HCT116 (cell line): ENCODE results near the gene NME9.

Experiments used
- EZH2 ChIP-seq: fragments of 200-600 bp; sonication (generic); IDR thresholded peaks from 2 replicates; pipeline ENCODE4 v1.6.1; 2017; ENCODE audit warnings: antibody characterized with exemption, mixed run types
- JUND ChIP-seq: IDR thresholded peaks from 2 replicates; pipeline ENCODE4 v1.6.1; 2012
- POLR2A ChIP-seq: IDR thresholded peaks from 2 replicates; pipeline ENCODE4 v1.7.0; 2011; ENCODE audit warnings: borderline replicate concordance; ENCODE audit not compliant: insufficient read depth, insufficient read length; ENCODE audit errors: extremely low read depth
- RAD21 ChIP-seq: IDR thresholded peaks from 2 replicates; pipeline ENCODE4 v1.6.1; 2012; ENCODE audit warnings: low read depth, mild to moderate bottlenecking
- SIN3A ChIP-seq: IDR thresholded peaks from 2 replicates; pipeline ENCODE4 v1.6.1; 2012; ENCODE audit warnings: low read depth
- YY1 ChIP-seq: IDR thresholded peaks from 2 replicates; pipeline ENCODE4 v1.6.1; 2011; ENCODE audit warnings: low read length, low read depth, moderate library complexity, mild to moderate bottlenecking; ENCODE audit not compliant: insufficient replicate concordance; ENCODE audit errors: extremely low read depth
- TF ChIP-seq, protein P1 (sequence below), 3 experiments: fragments of 200-600 bp in 1 of 3; sonication (generic) in 1 of 3; IDR thresholded peaks in 2 of 3; conservative IDR thresholded peaks in 1 of 3; 2 replicates each; pipeline ENCODE4 v1.5.1; 2012 to 2017; ENCODE audit warnings: low read depth in 2 of 3, low read length in 2 of 3, antibody characterized with exemption in 1 of 3, borderline replicate concordance in 1 of 3, control low read depth in 1 of 3, mild to moderate bottlenecking in 1 of 3, mixed read lengths in 1 of 3, mixed run types in 1 of 3, moderate library complexity in 1 of 3; ENCODE audit not compliant: insufficient read depth in 1 of 3
- TF ChIP-seq, protein P2 (sequence below): IDR thresholded peaks from 2 replicates; pipeline ENCODE4 v1.6.1; 2012
- TF ChIP-seq, protein P3 (sequence below): IDR thresholded peaks from 2 replicates; pipeline ENCODE4 v1.6.1; 2012; ENCODE audit warnings: low read depth

DNA sequence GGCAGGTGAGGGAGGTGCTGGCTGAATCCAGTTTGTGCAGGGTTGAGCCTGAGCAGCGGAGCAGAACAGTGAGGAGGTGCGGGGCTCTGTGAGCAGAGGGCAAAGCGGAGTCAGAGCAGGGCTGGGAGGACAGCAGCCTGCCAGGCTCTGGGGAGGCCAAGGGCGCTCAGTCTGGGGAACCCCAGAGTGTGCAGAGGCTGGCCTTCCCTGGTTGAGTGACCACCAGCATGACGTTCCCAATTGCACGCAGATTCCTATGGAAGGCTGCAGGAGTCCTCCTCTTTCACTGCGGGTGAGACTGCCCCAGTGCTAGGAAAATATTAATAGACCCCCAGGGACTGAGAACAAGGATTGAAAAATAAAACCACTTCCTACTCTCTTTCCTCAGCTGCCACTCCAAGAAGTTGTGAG, 31.9 kb upstream of the NME9 start:
- TF ChIP-seq, protein P1, sequence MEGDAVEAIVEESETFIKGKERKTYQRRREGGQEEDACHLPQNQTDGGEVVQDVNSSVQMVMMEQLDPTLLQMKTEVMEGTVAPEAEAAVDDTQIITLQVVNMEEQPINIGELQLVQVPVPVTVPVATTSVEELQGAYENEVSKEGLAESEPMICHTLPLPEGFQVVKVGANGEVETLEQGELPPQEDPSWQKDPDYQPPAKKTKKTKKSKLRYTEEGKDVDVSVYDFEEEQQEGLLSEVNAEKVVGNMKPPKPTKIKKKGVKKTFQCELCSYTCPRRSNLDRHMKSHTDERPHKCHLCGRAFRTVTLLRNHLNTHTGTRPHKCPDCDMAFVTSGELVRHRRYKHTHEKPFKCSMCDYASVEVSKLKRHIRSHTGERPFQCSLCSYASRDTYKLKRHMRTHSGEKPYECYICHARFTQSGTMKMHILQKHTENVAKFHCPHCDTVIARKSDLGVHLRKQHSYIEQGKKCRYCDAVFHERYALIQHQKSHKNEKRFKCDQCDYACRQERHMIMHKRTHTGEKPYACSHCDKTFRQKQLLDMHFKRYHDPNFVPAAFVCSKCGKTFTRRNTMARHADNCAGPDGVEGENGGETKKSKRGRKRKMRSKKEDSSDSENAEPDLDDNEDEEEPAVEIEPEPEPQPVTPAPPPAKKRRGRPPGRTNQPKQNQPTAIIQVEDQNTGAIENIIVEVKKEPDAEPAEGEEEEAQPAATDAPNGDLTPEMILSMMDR (IDR thresholded peaks at IDR 0.05 in 2 of 3, conservative IDR thresholded peaks at IDR 0.05 in 1 of 3; ENCODE audit: borderline replicate concordance in 1 of 3, insufficient read depth in 1 of 3, low read depth in 2 of 3, low read length in 2 of 3), result no peak
- no peak for TF ChIP-seq RAD21
- no peak for TF ChIP-seq EZH2
- TF ChIP-seq SIN3A, result no peak
- TF ChIP-seq, protein P2, sequence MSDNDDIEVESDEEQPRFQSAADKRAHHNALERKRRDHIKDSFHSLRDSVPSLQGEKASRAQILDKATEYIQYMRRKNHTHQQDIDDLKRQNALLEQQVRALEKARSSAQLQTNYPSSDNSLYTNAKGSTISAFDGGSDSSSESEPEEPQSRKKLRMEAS, result no peak
- TF ChIP-seq POLR2A, result no peak
- TF ChIP-seq, protein P3, sequence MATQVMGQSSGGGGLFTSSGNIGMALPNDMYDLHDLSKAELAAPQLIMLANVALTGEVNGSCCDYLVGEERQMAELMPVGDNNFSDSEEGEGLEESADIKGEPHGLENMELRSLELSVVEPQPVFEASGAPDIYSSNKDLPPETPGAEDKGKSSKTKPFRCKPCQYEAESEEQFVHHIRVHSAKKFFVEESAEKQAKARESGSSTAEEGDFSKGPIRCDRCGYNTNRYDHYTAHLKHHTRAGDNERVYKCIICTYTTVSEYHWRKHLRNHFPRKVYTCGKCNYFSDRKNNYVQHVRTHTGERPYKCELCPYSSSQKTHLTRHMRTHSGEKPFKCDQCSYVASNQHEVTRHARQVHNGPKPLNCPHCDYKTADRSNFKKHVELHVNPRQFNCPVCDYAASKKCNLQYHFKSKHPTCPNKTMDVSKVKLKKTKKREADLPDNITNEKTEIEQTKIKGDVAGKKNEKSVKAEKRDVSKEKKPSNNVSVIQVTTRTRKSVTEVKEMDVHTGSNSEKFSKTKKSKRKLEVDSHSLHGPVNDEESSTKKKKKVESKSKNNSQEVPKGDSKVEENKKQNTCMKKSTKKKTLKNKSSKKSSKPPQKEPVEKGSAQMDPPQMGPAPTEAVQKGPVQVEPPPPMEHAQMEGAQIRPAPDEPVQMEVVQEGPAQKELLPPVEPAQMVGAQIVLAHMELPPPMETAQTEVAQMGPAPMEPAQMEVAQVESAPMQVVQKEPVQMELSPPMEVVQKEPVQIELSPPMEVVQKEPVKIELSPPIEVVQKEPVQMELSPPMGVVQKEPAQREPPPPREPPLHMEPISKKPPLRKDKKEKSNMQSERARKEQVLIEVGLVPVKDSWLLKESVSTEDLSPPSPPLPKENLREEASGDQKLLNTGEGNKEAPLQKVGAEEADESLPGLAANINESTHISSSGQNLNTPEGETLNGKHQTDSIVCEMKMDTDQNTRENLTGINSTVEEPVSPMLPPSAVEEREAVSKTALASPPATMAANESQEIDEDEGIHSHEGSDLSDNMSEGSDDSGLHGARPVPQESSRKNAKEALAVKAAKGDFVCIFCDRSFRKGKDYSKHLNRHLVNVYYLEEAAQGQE, result no peak
- no peak for TF ChIP-seq JUND
- no peak for TF ChIP-seq YY1
